Esophagus muscularis mucosa (tissue), 3 donors: ENCODE data around the gene RBL1.
"Not testable (repeated sequence)": the region's sequence is repeated elsewhere in the genome, so short reads cannot be mapped to it uniquely, and the experiment has no call there.

Experiments used
- POLR2AphosphoS5 ChIP-seq, 2 donors: sonication (generic); formaldehyde crosslinking; IDR thresholded peaks; one replicate each; pipeline ENCODE4 v1.6.1; 2017; ENCODE audit warnings: antibody characterized with exemption in 2 of 2
- TF ChIP-seq, protein P1 (sequence below), 3 experiments: fragments of 200-600 bp in 2 of 3; fragments of 450-650 bp in 1 of 3; sonication (generic) in 2 of 3; IDR thresholded peaks; one replicate each; pipeline ENCODE4 v1.5.1; 2017 to 2019; ENCODE audit warnings: antibody characterized with exemption in 3 of 3, mild to moderate bottlenecking in 2 of 3, moderate library complexity in 1 of 3

DNA sequence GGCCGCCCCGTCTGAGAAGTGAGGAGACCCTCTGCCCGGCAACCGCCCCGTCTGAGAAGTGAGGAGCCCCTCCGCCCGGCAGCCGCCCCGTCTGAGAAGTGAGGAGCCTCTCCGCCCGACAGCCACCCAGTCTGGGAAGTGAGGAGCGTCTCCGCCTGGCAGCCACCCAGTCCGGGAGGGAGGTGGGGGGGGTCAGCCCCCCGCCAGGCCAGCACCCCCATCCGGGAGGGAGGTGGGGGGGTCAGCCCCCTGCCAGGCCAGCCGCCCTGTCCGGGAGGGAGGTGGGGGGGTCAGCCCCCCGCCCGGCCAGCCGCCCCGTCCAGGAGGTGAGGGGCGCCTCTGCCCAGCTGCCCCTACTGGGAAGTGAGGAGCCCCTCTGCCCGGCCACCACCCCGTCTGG, 26.2 kb downstream of the RBL1 start:
- TF ChIP-seq, protein P1, sequence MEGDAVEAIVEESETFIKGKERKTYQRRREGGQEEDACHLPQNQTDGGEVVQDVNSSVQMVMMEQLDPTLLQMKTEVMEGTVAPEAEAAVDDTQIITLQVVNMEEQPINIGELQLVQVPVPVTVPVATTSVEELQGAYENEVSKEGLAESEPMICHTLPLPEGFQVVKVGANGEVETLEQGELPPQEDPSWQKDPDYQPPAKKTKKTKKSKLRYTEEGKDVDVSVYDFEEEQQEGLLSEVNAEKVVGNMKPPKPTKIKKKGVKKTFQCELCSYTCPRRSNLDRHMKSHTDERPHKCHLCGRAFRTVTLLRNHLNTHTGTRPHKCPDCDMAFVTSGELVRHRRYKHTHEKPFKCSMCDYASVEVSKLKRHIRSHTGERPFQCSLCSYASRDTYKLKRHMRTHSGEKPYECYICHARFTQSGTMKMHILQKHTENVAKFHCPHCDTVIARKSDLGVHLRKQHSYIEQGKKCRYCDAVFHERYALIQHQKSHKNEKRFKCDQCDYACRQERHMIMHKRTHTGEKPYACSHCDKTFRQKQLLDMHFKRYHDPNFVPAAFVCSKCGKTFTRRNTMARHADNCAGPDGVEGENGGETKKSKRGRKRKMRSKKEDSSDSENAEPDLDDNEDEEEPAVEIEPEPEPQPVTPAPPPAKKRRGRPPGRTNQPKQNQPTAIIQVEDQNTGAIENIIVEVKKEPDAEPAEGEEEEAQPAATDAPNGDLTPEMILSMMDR (IDR thresholded peaks at IDR 0.05) = not testable (repeated sequence)
- not testable (repeated sequence) for TF ChIP-seq POLR2AphosphoS5 (IDR thresholded peaks at IDR 0.05)
